GM21515 (cell line): ENCODE data around the gene PPT1.

Experiments
- ATAC-seq: cut with Tn5 transposase; IDR thresholded peaks from one replicate; pipeline ENCODE4 v1.9.1; 2021; ENCODE audit not compliant: unreplicated experiment

Gene PPT1

GRCh38 chr1:40096977-40097782, at the start of gene PPT1:
Gene PPT1 (minus strand): TSS chr1:40097252. CDS start chr1:40097238, 14 bp downstream.
- peak; percentile 86 for ATAC-seq

- no peak for ATAC-seq
Measured at GRCh38 chr1:40143891-40144575, 47.0 kb upstream of the PPT1 start.

DNA sequence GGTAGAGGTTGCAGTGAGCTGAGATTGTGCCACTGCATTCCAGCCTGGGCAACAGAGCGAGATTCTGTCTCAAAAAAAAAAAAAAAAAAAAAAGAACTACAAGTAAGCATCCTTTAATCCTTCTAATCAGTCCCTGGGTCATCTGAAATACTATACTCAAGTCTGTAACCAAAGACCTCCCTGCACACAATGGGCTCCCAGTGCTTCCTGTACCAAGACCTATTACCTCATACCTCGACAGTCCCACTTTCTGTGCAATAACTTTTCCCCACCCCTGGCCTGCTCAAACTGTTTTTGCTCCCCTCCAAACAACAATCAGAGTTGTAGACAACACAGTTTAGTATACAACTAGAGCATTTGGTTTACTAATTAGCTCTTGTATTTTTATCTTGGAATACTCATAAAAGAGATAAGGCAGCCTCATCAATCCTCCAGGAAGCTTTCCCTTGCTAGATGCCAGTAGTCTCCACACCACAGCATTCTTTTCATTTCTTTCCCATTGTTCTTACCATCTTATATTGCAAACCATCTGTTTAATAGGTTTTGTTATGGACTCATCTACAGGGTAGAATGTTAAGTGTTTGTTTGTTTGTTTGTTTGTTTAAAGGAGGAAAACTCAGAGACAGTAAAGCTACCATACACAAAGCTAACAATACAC, 45.0 kb upstream of the PPT1 start:
- ATAC-seq: no peak

DNA sequence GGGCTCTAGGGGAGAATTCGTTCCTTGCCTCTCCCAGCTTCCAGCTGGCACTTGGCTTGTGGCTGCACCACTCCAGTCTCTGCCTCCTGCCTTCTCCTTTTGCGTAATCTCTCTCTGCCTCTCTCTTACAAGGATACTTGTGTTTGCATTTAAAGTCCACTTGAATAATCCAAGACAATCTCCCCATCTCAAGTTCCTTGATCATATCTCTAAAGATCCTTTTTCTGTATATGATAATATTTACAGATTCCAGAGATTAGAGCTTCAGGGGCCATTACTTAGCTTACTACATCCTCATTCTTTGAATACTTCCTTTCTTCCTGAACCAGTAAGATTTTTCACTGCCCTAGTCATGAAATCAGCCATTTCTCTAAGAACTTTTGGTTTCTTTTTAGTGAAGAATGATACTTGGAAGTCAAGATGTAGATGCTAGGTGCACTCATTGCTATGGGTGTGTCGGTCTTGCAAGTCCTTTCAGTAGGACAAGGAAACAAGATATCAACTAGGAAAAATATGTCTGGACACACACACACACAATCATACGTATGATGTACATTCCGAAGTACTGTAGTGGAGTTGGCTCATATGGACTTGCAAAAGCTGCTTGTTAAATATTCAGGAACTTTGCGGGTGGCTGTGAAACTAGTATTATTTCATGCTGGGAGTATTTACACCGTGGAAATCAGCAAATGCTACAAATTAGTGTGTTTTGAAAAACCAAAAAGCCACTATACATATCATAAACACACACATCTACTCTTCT, 43.3 kb upstream of the PPT1 start:
- ATAC-seq: no peak

DNA sequence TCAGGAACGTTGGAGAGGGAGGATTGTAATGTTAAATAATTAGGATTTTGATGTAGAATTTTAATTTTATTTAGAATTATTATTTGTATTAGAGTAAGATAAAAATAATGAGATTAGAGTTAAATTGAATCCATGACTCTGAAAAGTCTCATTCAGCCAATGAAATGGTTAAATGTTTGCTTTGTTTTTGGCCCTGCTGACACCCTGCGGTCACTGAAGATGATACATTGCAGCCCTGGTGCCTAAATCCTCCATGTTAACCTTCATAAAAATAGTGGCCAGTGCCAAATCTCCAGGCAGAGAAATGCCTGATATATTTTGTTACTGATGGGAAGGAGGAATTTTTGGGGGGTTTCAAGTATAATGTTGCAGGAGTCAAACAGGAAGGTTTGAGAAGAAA, 36.8 kb upstream of the PPT1 start:
- no peak for ATAC-seq

DNA sequence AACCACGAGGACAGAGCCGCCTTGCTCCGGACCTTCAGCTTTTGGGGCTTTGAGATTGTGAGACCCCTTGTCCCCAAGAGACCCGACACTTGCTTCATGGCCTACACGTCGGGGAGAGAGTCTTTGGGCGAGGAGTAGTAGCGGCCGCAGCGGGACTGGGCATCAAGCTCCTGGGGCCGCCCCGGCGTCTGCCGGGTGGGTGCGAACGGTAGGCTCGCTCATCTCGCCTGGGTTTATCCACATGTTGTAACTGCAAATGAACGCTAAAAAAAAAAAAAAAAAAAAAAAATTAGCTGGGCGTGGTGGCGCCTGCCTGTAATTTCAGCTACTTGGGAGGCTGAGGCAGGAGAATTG, 36.2 kb upstream of the PPT1 start:
- ATAC-seq: no peak

DNA sequence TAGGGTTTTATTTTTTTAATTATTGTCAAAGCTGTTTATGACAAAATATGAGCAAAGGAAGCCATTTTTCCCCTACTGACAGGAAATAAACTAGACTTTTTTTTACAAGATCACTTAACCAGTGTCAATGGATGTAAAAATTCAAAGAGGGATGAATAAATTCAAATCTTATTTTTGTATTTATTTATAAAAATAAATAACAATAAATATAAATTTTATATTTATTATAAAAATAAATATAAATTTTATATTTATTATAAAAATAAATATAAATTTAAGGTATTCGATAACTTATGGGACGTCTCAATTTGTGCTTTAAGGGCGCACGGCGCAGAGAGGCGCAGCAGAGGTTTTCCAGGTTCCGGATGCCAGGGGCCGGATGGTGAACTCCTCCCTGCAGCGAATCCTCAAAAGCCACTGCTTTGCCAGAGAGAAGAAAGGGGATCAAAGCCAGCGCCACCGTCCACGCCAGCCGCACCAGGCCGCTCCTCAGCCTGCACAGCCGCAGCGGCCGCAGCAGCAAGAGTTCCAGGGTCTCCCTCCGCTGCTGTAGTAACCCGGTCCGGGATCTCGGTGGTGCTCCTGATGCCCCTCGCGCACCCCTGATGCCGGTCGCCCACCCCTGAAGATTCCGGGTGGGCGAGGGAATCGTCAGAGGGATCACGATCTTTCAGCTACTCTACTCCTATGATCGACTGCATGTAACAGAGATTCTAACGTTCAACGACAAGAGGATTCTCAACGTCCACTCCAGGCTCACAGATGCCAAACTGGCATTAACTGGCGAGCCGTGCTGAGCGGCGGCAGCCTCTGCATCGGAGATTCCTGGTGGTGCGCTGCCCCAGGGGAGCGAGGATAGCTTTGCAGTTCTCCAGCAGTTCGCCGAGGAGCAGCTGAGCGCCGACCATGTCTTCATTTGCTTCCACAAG, 35.6 kb upstream of the PPT1 start:
- ATAC-seq: no peak

DNA sequence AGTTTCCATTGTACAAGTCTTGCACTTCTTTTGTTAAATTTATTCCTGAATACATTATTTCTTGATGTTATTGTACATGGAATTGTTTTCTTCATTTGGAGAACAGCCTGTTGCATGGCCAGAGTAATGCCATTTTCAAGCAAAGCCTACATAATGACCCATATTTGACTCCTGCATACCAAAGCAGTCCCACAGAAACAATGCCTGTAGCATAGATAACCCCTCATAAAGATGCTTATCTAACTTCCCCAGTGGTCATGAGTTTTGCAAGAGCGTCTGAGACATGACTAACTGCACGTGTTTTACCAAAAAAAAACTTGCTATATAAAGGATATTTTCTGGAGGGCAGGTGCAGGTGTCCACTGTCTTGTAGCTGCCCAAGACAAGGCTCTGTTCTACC, 33.8 kb upstream of the PPT1 start:
- ATAC-seq: no peak

DNA sequence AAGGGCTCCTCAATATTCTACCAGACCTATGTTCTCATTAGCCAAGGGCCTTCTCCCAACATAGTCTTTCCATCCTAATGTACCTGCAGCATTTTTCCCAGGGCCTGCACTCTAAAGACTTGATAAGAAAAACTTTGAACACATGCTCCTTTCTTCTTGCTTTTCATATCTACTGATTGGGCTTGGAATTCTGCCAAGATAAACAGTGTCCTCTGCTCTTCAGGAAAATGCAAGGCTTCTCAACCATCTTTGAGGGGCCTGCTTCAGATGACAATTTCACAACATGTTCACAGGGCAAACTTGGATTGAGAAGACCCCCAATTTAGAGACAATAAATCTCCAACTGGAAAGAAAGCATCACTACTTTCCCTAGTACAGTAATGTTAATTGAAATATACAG, 25.8 kb upstream of the PPT1 start:
- no peak for ATAC-seq

DNA sequence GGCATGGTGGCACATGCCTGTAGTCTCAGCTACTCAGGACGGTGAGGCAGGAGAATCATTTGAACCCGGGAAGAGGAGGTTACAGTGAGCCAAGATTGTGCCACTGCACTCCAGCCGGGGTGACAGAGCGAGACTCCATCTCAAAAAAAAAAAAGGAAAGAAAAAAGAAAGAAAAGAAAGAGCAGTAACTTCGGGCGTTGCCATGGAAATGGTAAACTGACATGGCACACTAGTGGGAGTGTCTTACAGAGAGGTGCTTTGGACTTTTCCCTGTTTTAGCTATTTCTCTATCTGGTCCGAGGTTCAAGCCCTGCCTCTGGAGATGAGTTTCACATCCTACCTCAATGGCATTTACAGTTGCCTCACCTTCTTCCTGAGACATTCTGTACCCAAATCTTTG, 23.1 kb upstream of the PPT1 start:
- ATAC-seq: no peak

- ATAC-seq: no peak
Measured at GRCh38 chr1:40114400-40114799, 17.3 kb upstream of the PPT1 start.

DNA sequence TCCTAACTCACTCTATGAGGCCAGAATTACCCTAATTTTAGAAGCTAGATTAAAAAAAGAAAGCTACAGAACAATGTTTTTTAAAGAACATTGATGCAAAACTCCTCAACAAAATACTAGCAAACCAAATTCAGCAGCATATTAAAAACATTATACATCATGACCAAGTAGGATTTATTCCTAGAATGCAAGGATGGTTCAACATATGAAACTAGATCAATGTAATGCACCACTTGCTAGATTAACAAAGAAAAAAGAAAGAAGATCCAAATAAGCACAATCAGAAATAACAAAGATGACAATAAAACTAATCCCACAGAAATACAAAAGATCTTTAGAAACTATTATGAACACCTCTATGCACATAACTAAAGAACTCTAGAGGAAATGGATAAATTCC, 13.3 kb upstream of the PPT1 start:
- no peak for ATAC-seq

DNA sequence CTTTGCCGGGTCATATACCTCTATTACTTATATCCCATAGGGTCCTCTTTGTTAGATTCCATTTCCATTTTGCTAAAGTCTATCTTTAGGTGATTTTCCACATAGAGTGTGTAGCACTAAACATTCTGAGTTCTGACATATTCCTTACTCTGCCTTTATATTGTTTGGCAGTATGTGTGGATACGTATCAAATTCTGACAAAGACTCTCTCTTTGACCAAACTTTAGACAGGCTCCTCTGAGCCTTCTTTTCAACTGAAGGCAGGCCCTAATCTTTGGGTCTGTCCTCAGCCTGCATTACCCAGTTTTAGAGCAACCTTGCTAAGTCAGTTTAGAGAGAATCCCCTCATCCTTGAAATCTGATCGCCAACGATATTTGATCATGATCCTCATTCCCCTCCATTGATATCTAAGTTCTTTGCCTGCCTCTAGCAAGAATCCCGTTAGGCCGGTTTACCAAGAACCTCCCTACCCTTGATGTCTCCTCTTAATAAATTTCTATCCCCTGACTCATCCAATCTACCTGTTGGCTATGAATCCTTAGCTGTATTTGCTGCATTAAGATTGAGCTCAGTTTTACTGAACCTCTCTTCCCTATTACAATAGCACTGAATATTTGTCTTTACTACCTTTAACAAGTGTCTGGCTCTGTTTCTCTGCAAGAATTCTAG, 10.4 kb upstream of the PPT1 start:
- ATAC-seq: no peak

- no peak for ATAC-seq
Measured at GRCh38 chr1:40105028-40105427, 8.0 kb upstream of the PPT1 start.

DNA sequence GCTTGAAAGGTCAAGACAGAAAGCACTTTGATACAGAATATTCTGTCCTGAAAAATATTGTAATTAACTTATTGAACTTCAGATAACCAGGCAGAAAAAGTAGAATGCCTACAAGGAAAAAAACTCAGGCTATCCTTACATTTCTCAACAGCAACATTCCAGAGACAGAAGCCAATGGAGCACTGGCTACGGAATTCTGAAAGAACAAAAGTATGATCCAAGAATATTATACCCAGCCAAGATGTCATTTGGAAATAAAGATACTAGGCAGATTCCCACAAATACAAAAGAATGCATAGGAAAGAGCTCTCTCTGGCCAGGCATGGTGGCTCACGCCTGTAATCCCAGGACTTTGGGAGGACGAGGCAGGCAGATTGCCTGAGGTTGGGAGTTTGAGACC, 5.8 kb upstream of the PPT1 start:
- ATAC-seq: no peak

- no peak for ATAC-seq
Measured at GRCh38 chr1:40102038-40102437, 5.0 kb upstream of the PPT1 start.

- peak; percentile 40 for ATAC-seq
Measured at GRCh38 chr1:40096646-40096976, 441 bp downstream of the PPT1 start.

DNA sequence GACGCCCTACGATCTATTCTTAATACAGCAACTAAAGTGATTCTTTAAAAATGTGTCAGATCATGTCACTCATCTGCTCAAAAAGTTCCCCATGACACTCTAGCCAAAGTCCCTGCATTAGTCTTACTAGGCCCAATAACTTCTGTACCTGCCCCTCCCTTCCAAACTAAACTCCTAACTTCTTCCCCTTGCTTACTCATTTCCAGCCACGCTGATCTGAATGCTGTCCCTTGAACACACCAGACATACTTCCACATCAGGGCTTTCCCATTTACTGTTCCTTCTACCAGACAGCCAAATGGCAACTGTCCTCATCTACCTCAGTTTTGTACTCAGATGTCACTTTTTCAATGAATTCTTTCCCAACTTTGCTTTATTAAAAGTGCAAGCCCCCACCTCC, 1.2 kb downstream of the PPT1 start:
- ATAC-seq: no peak

- no peak for ATAC-seq
Measured at GRCh38 chr1:40094466-40095110, 2.5 kb downstream of the PPT1 start.
